Neuronal stem cell (in vitro differentiated cells): ENCODE results near the gene ARHGAP26. TPM values are rescaled to one million over a fixed set of nuclear protein-coding genes. Genes with fewer than 3 reads are reported as not detected.

Source experiments
- DNase-seq: peaks from one replicate; pipeline ENCODE4 v3.0.0-alpha.2; 2013; ENCODE audit warnings: low spot score
- H2AFZ ChIP-seq: one replicate; pipeline ENCODE4 v1.6.1; 2013; ENCODE audit warnings: mild to moderate bottlenecking, low read length, inconsistent platforms
- H2AK5ac ChIP-seq: 2 replicates; pipeline ENCODE4 v1.6.1; 2013; ENCODE audit warnings: low read depth, mild to moderate bottlenecking, inconsistent platforms, low read length, moderate library complexity, mixed read lengths
- H2BK120ac ChIP-seq: 2 replicates; pipeline ENCODE4 v1.6.1; 2013; ENCODE audit warnings: low read depth, mild to moderate bottlenecking, inconsistent platforms, low read length, moderate library complexity, mixed read lengths
- H2BK12ac ChIP-seq: one replicate; pipeline ENCODE4 v1.6.1; 2013; ENCODE audit warnings: low read length, inconsistent platforms
- H2BK15ac ChIP-seq: 2 replicates; pipeline ENCODE4 v1.6.1; 2013; ENCODE audit warnings: mild to moderate bottlenecking, low read length, inconsistent platforms, mixed read lengths
- H2BK5ac ChIP-seq: one replicate; pipeline ENCODE4 v1.6.1; 2013; ENCODE audit warnings: inconsistent platforms, mild to moderate bottlenecking, low read length, moderate library complexity
- H3K14ac ChIP-seq: one replicate; pipeline ENCODE4 v1.6.1; 2013; ENCODE audit warnings: low read length, inconsistent platforms
- H3K18ac ChIP-seq: 2 replicates; pipeline ENCODE4 v1.6.1; 2013; ENCODE audit warnings: low read length, inconsistent platforms
- H3K23ac ChIP-seq: 2 replicates; pipeline ENCODE4 v1.6.1; 2013; ENCODE audit warnings: low read depth, mild to moderate bottlenecking, mixed read lengths, low read length, inconsistent platforms; ENCODE audit not compliant: poor library complexity
- H3K27ac ChIP-seq: replicated peaks from 3 replicates; pipeline ENCODE4 v1.5.1; 2013; ENCODE audit warnings: low read length, inconsistent platforms
- H3K27me3 ChIP-seq, 3 experiments: 2 replicates each; pipeline ENCODE4 v1.6.1; 2013; ENCODE audit warnings: low read length in 3 of 3, mild to moderate bottlenecking in 2 of 3, inconsistent platforms in 1 of 3, low read depth in 1 of 3, mixed read lengths in 1 of 3, moderate library complexity in 1 of 3; ENCODE audit not compliant: control insufficient read depth in 3 of 3, insufficient read depth in 3 of 3
- H3K36me3 ChIP-seq, 2 donors: replicated peaks in 1 of 2; 2 replicates each; pipeline ENCODE4 v1.6.1; 2013; ENCODE audit warnings: low read length in 2 of 2; ENCODE audit not compliant: control insufficient read depth in 2 of 2, insufficient read depth in 2 of 2
- H3K4ac ChIP-seq: 2 replicates; pipeline ENCODE4 v1.6.1; 2013; ENCODE audit warnings: inconsistent platforms, mild to moderate bottlenecking, low read length, moderate library complexity
- H3K4me1 ChIP-seq, 2 donors: 1 replicate in 1 of 2; 2 replicates in 1 of 2; pipeline ENCODE4 v1.6.1; 2013; ENCODE audit warnings: low read length in 2 of 2, low read depth in 1 of 2; ENCODE audit not compliant: control insufficient read depth in 2 of 2, insufficient read depth in 1 of 2
- H3K4me2 ChIP-seq: one replicate; pipeline ENCODE4 v1.6.1; 2013; ENCODE audit warnings: mild to moderate bottlenecking, low read length, inconsistent platforms; ENCODE audit not compliant: insufficient read depth, poor library complexity, severe bottlenecking
- H3K4me3 ChIP-seq, 2 donors: 2 replicates each; pipeline ENCODE4 v1.5.1; 2013; ENCODE audit warnings: low read length in 2 of 2, mild to moderate bottlenecking in 2 of 2, inconsistent platforms in 1 of 2, moderate library complexity in 1 of 2
- H3K79me1 ChIP-seq: one replicate; pipeline ENCODE4 v1.6.1; 2013; ENCODE audit warnings: low read depth, mild to moderate bottlenecking, inconsistent platforms, low read length, moderate library complexity
- H3K9ac ChIP-seq: one replicate; pipeline ENCODE4 v1.6.1; 2013; ENCODE audit warnings: mild to moderate bottlenecking, low read depth, low read length, inconsistent platforms; ENCODE audit not compliant: poor library complexity
- H3K9me3 ChIP-seq, 2 donors: replicated peaks in 1 of 2; 2 replicates each; pipeline versions ENCODE3 to v1.6.1; 2013; ENCODE audit warnings: low read length in 2 of 2, mild to moderate bottlenecking in 2 of 2, inconsistent platforms in 1 of 2, low read depth in 1 of 2, mixed read lengths in 1 of 2, moderate library complexity in 1 of 2; ENCODE audit not compliant: control insufficient read depth in 2 of 2, insufficient read depth in 1 of 2
- H4K8ac ChIP-seq: one replicate; pipeline ENCODE4 v1.6.1; 2013; ENCODE audit warnings: low read depth, mild to moderate bottlenecking, inconsistent platforms, low read length, moderate library complexity
- H4K91ac ChIP-seq: one replicate; pipeline ENCODE4 v1.6.1; 2013; ENCODE audit warnings: low read length, low read depth, mild to moderate bottlenecking, inconsistent platforms; ENCODE audit not compliant: poor library complexity
- WGBS, 2 donors: extraction: QIAGEN DNeasy Blood & Tissue Kit; methylation state at CpG; one replicate each; pipeline ENCODE4 v1.1.7; 2013; ENCODE audit warnings: missing lambda C conversion rate in 2 of 2, mixed read lengths in 1 of 2; ENCODE audit not compliant: insufficient read length in 2 of 2, insufficient replicate concordance in 1 of 2; ENCODE audit errors: extremely low coverage in 2 of 2; 5-methylcytosine and 5-hydroxymethylcytosine counted together
- polyA plus RNA-seq, 2 experiments: library from polyadenylated mRNA; stranded (reverse); fragments of 200-250 nt; gene quantifications; one replicate each; pipeline ENCODE4 v1.2.3, GENCODE V29; 2013

The ARHGAP26 gene, protein sequence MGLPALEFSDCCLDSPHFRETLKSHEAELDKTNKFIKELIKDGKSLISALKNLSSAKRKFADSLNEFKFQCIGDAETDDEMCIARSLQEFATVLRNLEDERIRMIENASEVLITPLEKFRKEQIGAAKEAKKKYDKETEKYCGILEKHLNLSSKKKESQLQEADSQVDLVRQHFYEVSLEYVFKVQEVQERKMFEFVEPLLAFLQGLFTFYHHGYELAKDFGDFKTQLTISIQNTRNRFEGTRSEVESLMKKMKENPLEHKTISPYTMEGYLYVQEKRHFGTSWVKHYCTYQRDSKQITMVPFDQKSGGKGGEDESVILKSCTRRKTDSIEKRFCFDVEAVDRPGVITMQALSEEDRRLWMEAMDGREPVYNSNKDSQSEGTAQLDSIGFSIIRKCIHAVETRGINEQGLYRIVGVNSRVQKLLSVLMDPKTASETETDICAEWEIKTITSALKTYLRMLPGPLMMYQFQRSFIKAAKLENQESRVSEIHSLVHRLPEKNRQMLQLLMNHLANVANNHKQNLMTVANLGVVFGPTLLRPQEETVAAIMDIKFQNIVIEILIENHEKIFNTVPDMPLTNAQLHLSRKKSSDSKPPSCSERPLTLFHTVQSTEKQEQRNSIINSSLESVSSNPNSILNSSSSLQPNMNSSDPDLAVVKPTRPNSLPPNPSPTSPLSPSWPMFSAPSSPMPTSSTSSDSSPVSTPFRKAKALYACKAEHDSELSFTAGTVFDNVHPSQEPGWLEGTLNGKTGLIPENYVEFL
- 6.2 TPM for polyA plus RNA-seq (2013, experiment 1 of 2)
- 5.7 TPM for polyA plus RNA-seq (2013, experiment 2 of 2)

DNA sequence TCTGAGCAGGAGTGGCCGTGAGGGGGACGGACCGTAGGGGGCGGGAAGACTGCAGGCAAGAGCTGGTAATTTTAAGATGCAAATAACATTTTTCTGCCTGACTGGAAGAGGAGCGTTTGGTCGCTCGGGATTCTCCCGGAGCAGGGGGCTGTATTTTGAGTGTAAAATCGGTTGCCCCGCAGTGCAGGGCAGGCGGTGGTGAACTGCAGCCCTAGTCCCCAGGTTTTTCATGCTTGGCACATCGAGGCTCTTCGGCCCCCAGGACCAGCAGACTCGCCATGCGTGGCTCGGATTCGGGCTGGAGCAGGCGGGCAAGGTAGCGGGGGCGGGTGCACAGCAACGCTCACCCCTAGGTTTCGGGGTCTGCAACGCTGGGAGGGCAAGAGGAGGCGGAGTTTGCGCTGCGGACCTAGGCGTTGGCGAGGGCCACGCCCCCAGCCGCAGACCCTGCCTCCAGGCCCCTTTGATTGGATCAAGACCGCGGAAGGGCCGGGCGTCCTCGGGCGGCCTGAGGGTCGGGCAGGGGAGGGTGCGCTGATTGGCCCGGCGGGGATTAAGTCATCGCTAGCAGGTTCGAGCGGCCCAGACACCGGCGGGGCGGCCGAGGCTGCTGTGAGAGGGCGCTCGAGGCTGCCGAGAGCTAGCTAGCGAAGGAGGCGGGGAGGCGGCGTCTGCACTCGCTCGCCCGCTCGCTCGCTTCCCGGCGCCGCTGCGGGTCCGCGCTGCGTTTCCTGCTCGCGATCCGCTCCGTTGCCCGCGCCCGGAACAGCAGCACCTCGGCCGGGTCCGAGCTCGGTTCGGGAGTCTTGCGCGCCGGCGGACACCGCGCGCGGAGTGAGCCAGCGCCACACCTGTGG lies at the start of gene ARHGAP26:
TSS of gene ARHGAP26 (plus strand) at position 585 of the 857 bp plus-strand sequence. CDS start 385 bp downstream, outside the sequence.
- peak within 1 kb of the TSS; percentile 85 for H3K14ac ChIP-seq
- H3K27me3 ChIP-seq = no peaks in the 10 kb centered on the region
- peak; percentile 96 for DNase-seq
- H2BK5ac ChIP-seq = peak within 1 kb of the TSS; percentile 26
- H3K9ac ChIP-seq = peak within 1 kb of the TSS; percentile 93
- H3K4me2 ChIP-seq = peak within 1 kb of the TSS; percentile 95
- peak within 1 kb of the TSS; percentile 65 for H3K27ac ChIP-seq
- H3K18ac ChIP-seq = peak within 1 kb of the TSS; percentile 90
- H3K4ac ChIP-seq = no peak within 1 kb of the TSS
- no peak within 1 kb of the TSS for H4K8ac ChIP-seq
- H4K91ac ChIP-seq = no peak within 1 kb of the TSS
- H3K23ac ChIP-seq = peak within 1 kb of the TSS; percentile 75
- no peak within 1 kb of the TSS for H2BK120ac ChIP-seq
- peak within 1 kb of the TSS; percentile 98 for H2AFZ ChIP-seq
- H3K9me3 ChIP-seq = no peaks in the 10 kb centered on the region
- no peaks in the 10 kb centered on the region for H3K36me3 ChIP-seq
- peak within 1 kb of the TSS; percentile 27 for H2BK15ac ChIP-seq
- no CpG with 5 or more reads among the region's 87 CpGs for WGBS, 2 donors
- no peak within 1 kb of the TSS for H2BK12ac ChIP-seq
- no peak within 1 kb of the TSS for H2AK5ac ChIP-seq
- H3K4me1 ChIP-seq = peaks cover 3 to 20% of the 10 kb centered on the region in 2 donors
- no peaks in the 10 kb centered on the region for H3K79me1 ChIP-seq
- H3K4me3 ChIP-seq = peak within 1 kb of the TSS; percentile 95 to 96

DNA sequence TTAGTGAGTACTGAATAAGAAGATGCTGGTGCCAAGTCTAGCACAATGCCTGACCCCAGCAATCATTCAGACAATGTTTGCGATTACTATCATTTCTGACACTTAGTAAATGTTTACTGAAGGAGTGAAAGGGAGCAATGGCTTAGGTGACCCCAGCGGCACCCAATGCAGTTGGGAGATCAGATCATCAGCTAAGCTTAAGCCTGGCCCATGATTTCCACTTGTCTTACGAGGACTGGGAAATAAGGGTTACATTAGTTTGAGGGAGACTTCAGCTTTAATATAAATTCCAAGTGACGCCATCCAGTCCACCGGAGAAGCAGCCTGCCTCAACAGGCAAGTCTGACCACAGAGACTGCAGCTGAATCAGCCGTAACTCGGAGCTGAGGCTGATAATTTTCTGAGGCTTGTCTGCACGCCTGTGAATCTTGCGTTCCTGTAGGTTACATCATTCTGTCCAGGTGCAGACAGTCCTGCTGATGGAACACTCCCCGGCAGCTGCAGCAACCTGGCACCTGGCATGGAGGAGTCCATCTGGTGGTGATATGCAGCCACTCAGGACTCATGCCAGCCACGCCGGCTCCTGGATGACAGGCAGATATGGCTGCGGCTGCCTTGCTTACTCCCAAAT lies 49.4 kb upstream of the ARHGAP26 start:
- H3K23ac ChIP-seq = no peak overlapping the region
- H3K18ac ChIP-seq = no peak overlapping the region
- H3K9me3 ChIP-seq = no peaks in the 10 kb centered on the region
- no peak overlapping the region for H2AFZ ChIP-seq
- H3K4ac ChIP-seq = no peak overlapping the region
- H2AK5ac ChIP-seq = no peak overlapping the region
- H2BK12ac ChIP-seq = no peak overlapping the region
- WGBS, 2 donors = no CpG with 5 or more reads among the region's 13 CpGs
- no peak overlapping the region for H2BK15ac ChIP-seq
- H4K8ac ChIP-seq = no peak overlapping the region
- no peak overlapping the region for H4K91ac ChIP-seq
- no peak overlapping the region for H3K9ac ChIP-seq
- no peak for DNase-seq
- H2BK120ac ChIP-seq = no peak overlapping the region
- peaks cover 4 to 5% of the 10 kb centered on the region in 2 donors for H3K4me1 ChIP-seq
- no peak overlapping the region for H3K27ac ChIP-seq
- H3K36me3 ChIP-seq = no peaks in the 10 kb centered on the region
- no peak overlapping the region for H3K14ac ChIP-seq
- H2BK5ac ChIP-seq = no peak overlapping the region
- H3K4me3 ChIP-seq = no peak overlapping the region
- H3K27me3 ChIP-seq = no peaks in the 10 kb centered on the region
- no peaks in the 10 kb centered on the region for H3K79me1 ChIP-seq
- H3K4me2 ChIP-seq = no peak overlapping the region

DNA sequence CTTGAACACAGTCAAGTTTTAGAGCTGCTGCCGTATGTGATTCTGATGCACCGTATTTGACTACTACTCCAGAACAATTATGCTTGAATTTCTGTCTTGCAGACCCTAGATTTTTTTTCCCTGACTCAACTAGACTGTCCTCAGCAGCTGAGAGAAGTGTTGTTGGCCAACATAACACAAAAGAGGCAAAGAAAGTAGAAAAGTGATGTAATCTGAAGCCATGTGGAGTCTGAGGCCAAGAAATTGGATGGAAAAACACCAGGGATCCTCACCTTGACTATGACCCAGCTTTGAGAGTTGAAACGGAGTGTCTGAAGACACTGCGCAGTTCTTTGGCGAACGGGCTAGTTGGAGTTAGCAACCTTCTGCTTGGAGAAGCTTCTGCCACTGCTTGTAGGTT lies 48.0 kb upstream of the ARHGAP26 start:
- DNase-seq = no peak
- no peak overlapping the region for H3K4me2 ChIP-seq
- WGBS, 2 donors = no CpG with 5 or more reads among the region's 6 CpGs

More for the DNA sequence above, 48.0 kb upstream of the ARHGAP26 start:
- no peak overlapping the region for H3K4ac ChIP-seq
- H3K9ac ChIP-seq = no peak overlapping the region
- no peak overlapping the region for H2BK5ac ChIP-seq
- no peak overlapping the region for H2BK12ac ChIP-seq
- no peak overlapping the region for H2BK15ac ChIP-seq
- H3K27ac ChIP-seq = no peak overlapping the region
- peaks cover 3 to 4% of the 10 kb centered on the region in 2 donors for H3K4me1 ChIP-seq
- H4K91ac ChIP-seq = no peak overlapping the region
- H3K79me1 ChIP-seq = no peaks in the 10 kb centered on the region
- no peaks in the 10 kb centered on the region for H3K9me3 ChIP-seq
- H2AK5ac ChIP-seq = no peak overlapping the region
- no peak overlapping the region for H4K8ac ChIP-seq
- no peak overlapping the region for H3K14ac ChIP-seq
- H3K36me3 ChIP-seq = no peaks in the 10 kb centered on the region
- no peak overlapping the region for H3K18ac ChIP-seq
- H2AFZ ChIP-seq = no peak overlapping the region
- H2BK120ac ChIP-seq = no peak overlapping the region
- H3K4me3 ChIP-seq = no peak overlapping the region
- no peak overlapping the region for H3K23ac ChIP-seq
- no peaks in the 10 kb centered on the region for H3K27me3 ChIP-seq
